ENCODE measurements around the gene PGAP3. TPM values are rescaled to one million over a fixed set of nuclear protein-coding genes. Genes with fewer than 3 reads are reported as not detected.

PGAP3 gene
- total and polyA plus RNA-seq, 7 donors: 1.4 to 7.9 (median 4.5) TPM

GRCh38 chr17:39636927-39637736, 50.7 kb downstream of the PGAP3 start, which contains the start of gene STARD3:
Gene STARD3, plus strand, starts transcription at chr17:39637144. Its CDS starts 16,388 bp downstream, at chr17:39653532.
- peaks cover 0 to 2% (median 0%) of the 10 kb centered on the region in 3 donors for H3K27me3 ChIP-seq (ENCODE audit: insufficient read depth in 3 of 3, low read length in 2 of 3)
- no peak for TF ChIP-seq CTCF (IDR thresholded peaks at IDR 0.05)
- 0 to 1% (median 1%) methylated on average over 55 to 69 of the region's 69 CpGs for WGBS, 3 donors
- H3K9me3 ChIP-seq: no peaks in the 10 kb centered on the region
- H3K4me3 ChIP-seq: peak within 1 kb of the TSS; percentile 96
- intact Hi-C loops (cut with DNase I): loop anchor here in 1 of 2 donors (5.0 kb wide), 1 partner anchor 35 kb away; no protein-coding TSS in a partner anchor
- H3K27ac ChIP-seq: peak within 1 kb of the TSS; percentile 97
- ATAC-seq: peak; percentile 95 to 98 (median 96)
- peak; percentile 93 to 96 for DNase-seq
- H3K36me3 ChIP-seq (ENCODE audit: insufficient read depth in 1 of 2, low read depth in 1 of 2): no peaks in the 10 kb centered on the region
- H3K4me1 ChIP-seq: peaks cover 44% of the 10 kb centered on the region

- peak overlapping the region; percentile 96 for H3K4me3 ChIP-seq
- H3K27me3 ChIP-seq (ENCODE audit: insufficient read depth in 3 of 3, low read length in 2 of 3): peaks cover 0 to 2% (median 0%) of the 10 kb centered on the region in 3 donors
- 11 to 21% (median 16%) methylated on average over 6 of the region's 6 CpGs for WGBS, 3 donors
- ATAC-seq (peak; percentile 4 to 35 (median 16)), DNase-seq (no peak)
- peak overlapping the region; percentile 97 for H3K27ac ChIP-seq
- H3K36me3 ChIP-seq (ENCODE audit: insufficient read depth in 1 of 2, low read depth in 1 of 2): no peaks in the 10 kb centered on the region
- H3K9me3 ChIP-seq: no peaks in the 10 kb centered on the region
- H3K4me1 ChIP-seq: peaks cover 44% of the 10 kb centered on the region
- TF ChIP-seq CTCF (IDR thresholded peaks at IDR 0.05): no peak
- intact Hi-C loops (cut with DNase I): loop anchor here in 1 of 2 donors (5.0 kb wide), 1 partner anchor 36 kb away; no protein-coding TSS in a partner anchor
Observed at GRCh38 chr17:39636587-39636926, 51.3 kb downstream of the PGAP3 start.

DNA sequence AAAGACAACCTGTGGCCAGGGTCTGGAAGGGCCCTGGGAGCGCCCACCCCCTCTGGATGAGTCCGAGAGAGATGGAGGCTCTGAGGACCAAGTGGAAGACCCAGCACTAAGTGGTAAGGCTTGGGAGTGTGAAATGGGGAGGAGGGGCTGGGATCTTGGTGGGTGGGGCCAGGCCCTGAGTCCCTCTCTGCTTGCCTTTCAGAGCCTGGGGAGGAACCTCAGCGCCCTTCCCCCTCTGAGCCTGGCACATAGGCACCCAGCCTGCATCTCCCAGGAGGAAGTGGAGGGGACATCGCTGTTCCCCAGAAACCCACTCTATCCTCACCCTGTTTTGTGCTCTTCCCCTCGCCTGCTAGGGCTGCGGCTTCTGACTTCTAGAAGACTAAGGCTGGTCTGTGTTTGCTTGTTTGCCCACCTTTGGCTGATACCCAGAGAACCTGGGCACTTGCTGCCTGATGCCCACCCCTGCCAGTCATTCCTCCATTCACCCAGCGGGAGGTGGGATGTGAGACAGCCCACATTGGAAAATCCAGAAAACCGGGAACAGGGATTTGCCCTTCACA, 52.2 kb downstream of the PGAP3 start:
- Histone ChIP-seq H3K27ac (peak overlapping the region; percentile 97), H3K4me1 (peaks cover 37% of the 10 kb centered on the region), H3K36me3 (ENCODE audit: insufficient read depth in 1 of 2, low read depth in 1 of 2) (no peaks in the 10 kb centered on the region), H3K9me3 (no peaks in the 10 kb centered on the region), H3K27me3 (ENCODE audit: insufficient read depth in 3 of 3, low read length in 2 of 3) (peaks cover 0 to 2% (median 0%) of the 10 kb centered on the region in 3 donors), H3K4me3 (no peak overlapping the region)
- ATAC-seq (no peak), DNase-seq (no peak)
- no peak for TF ChIP-seq CTCF (IDR thresholded peaks at IDR 0.05)
- intact Hi-C loops (cut with DNase I): loop anchor here in 1 of 2 donors (5.0 kb wide), 1 partner anchor 37 kb away; no protein-coding TSS in a partner anchor
- 85 to 91% (median 87%) methylated on average over 8 of the region's 8 CpGs for WGBS, 3 donors

DNA sequence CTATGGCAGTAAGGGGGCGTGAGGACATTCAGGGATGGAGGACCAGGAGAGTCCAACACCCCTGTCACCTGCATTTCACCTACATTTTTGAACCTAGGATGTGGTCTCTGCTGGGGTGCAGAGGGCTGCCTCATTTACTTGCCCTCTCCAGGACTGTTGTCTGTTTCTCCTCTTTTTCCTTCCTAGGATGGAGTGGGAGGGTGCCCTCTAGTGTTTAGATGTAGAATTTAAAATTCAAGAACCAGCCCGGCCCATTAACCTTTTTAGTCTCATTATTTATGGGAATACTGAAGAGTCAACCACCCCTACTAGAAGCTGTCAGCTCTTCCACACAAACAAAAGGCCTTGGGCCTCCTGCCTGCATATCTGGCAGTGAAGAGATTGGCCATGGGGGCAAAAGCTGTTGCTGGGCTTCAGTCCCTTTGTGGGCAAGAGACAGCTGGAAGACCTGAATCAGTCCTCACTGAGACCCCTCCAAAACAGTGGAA, 53.4 kb downstream of the PGAP3 start:
- H3K36me3 ChIP-seq (ENCODE audit: insufficient read depth in 1 of 2, low read depth in 1 of 2): no peaks in the 10 kb centered on the region
- no peak overlapping the region for H3K4me3 ChIP-seq
- DNase-seq (no peak), ATAC-seq (peak in 2 of 4 donors; percentile 27 to 33)
- peaks cover 0 to 6% (median 2%) of the 10 kb centered on the region in 3 donors for H3K27me3 ChIP-seq (ENCODE audit: insufficient read depth in 3 of 3, low read length in 2 of 3)
- no peak overlapping the region for H3K27ac ChIP-seq
- H3K9me3 ChIP-seq: no peaks in the 10 kb centered on the region
- H3K4me1 ChIP-seq: peaks cover 25% of the 10 kb centered on the region
- intact Hi-C loops (cut with DNase I): no loop called here
- peak; percentile 72 for TF ChIP-seq CTCF (IDR thresholded peaks at IDR 0.05)
- 44 to 55% (median 44%) methylated on average over 2 of the region's 2 CpGs for WGBS, 3 donors

Data from psoas muscle (tissue), 8 donors.